Mucosa of gallbladder (tissue), 1 donor: Measurements from ENCODE around the gene HS3ST1. TPM values are rescaled to one million over a fixed set of nuclear protein-coding genes. Genes with fewer than 3 reads are reported as not detected.

ENCODE experiments used
- DNase-seq: peaks from one replicate; pipeline ENCODE4 v3.0.0-alpha.2; 2020; ENCODE audit warnings: low spot score
- total RNA-seq: library from RNA; stranded (reverse); gene quantifications from one replicate; pipeline ENCODE4 v1.2.1, GENCODE V29; 2021
- donor health status: DM: no; HTN: no; CAD: no.

Gene HS3ST1
- total RNA-seq, 1 donor from 2014 or later, result 41.1 TPM

GRCh38 chr4:11435557-11435956, 6.9 kb upstream of the HS3ST1 start:
- DNase-seq, result no peak

- no peak for DNase-seq
These were observed 2.4 kb upstream of the HS3ST1 start for GRCh38 chr4:11431111-11431510.

DNA sequence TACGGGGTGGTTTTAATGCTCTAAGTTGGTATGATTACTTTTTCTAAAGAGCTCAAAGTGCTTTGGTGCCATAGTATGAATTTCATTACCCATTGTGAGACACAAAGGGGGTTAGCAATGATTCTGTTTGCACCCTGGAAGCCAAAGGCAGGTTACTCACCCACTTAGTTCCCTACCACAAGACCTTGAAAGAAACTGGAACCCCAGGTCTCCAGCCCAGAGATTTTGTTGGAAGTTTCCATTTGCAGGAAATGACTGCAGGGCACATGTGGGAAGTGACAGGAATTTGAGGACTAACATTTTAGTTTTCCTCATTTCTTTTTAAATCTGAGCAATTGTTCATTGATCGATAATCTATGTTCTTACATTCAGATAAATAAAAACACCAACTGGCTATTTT, 1.8 kb upstream of the HS3ST1 start:
- no peak for DNase-seq

DNA sequence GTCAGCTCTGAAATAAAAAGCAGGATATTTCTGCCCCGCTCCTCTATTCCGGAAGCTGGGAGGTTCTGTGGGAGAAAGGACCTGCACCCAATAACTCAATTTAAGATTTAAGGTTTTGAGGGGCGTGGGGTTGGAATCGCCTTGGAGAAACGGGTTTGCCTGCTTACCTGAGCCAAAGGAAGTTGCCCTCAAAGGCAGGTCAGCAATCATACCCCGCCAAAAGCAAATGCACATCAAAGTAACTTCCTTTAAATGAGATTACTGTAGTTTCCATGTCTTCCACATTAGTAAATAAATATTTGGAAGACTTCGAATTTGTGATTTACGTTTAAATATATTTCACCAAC, 978 bp upstream of the HS3ST1 start:
- no peak for DNase-seq

DNA sequence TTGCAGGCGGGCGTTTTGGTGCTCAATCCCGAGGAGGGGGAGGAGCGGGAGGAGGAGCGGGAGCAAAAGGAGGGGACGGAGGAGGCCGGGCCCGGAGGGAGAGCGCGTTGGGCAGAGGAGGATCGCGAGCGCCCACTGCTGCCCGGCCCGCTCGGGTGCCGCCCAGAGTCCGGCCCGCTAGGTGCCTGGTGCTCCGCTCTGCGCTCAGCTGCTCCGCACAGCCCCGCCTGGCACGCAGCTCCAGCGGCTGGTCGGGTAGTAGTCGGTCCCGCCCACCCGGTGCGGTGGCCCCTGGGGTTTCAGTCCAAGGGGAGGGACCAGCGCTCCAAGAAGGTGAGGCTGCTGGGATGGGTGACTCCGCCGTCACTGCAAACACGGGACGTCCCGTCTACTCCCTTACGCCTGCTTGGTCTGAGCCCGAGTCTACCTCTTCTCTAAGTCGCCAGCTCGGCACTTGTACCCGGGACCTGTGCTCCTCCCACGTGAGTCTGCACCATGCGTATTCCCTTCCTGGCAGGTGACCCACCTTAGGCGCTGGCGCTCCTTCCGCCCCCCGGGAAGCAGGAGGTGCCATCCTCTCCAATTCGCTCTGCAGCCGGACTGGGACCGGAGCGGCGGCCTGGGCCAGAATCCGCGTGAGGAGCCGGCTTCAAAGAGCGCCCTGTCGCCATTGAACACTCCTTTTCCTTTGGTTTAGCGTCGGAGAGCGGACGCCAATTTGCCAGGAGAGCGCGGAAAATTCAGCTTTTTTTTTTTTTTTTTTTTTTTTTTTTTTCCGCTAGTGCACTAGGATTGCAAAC, 405 bp upstream of the HS3ST1 start:
- DNase-seq, result peak; percentile 93

- no peak for DNase-seq
These were observed 1.3 kb downstream of the HS3ST1 start for GRCh38 chr4:11427121-11427996.

- no peak for DNase-seq
These were observed 2.0 kb downstream of the HS3ST1 start for GRCh38 chr4:11426731-11427120.

DNA sequence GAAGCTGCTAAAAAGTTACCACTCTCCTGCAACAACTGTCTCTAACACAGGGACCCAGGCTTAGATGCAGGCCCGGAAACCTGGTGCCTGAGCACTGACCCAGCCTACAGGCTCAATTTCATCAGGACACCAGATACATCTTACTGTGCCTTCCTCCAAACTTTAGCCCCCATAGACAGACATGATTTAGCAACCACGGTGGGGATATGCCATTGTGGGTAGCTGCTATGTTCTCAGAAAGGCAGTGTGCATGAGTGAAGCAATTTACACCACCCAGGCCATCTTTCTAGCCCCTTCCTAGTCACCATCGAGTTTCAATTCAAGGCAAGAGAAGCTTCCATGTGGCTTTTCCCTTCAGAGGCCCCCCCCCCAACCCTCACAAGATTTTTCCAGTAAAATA, 2.7 kb downstream of the HS3ST1 start:
- no peak for DNase-seq

- DNase-seq, result no peak
These were observed 3.8 kb downstream of the HS3ST1 start for GRCh38 chr4:11424856-11425255.

- no peak for DNase-seq
These were observed 4.7 kb downstream of the HS3ST1 start for GRCh38 chr4:11424000-11424399.

GRCh38 chr4:11423465-11423864, 5.2 kb downstream of the HS3ST1 start:
- DNase-seq, result no peak

- DNase-seq, result no peak
These were observed 7.6 kb downstream of the HS3ST1 start for GRCh38 chr4:11421116-11421515.

GRCh38 chr4:11420327-11420726, 8.4 kb downstream of the HS3ST1 start:
- no peak for DNase-seq

- no peak for DNase-seq
These were observed 10.1 kb downstream of the HS3ST1 start for GRCh38 chr4:11418610-11419009.

DNA sequence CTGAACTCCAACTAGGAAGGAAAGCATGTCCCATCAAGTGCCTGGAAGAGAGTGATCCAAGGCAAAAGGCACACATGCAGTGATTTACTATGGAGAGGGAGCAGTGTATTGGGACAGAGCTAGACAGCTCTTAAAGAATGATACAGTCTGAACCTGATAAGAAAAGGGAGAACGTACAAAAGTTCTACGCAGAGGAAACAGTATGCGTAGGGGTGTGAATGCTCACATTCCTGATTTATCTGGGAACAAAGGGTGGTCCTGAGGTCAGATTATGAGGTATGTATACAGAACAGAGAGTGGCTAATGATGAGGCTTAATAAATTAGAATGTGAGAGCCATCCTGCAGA, 12.0 kb downstream of the HS3ST1 start:
- no peak for DNase-seq

GRCh38 chr4:11416071-11416766, 12.5 kb downstream of the HS3ST1 start:
- no peak for DNase-seq

GRCh38 chr4:11415409-11416070, 13.2 kb downstream of the HS3ST1 start:
- DNase-seq, result no peak

GRCh38 chr4:11412211-11412610, 16.5 kb downstream of the HS3ST1 start:
- no peak for DNase-seq

GRCh38 chr4:11409632-11410031, 19.1 kb downstream of the HS3ST1 start:
- DNase-seq, result no peak

DNA sequence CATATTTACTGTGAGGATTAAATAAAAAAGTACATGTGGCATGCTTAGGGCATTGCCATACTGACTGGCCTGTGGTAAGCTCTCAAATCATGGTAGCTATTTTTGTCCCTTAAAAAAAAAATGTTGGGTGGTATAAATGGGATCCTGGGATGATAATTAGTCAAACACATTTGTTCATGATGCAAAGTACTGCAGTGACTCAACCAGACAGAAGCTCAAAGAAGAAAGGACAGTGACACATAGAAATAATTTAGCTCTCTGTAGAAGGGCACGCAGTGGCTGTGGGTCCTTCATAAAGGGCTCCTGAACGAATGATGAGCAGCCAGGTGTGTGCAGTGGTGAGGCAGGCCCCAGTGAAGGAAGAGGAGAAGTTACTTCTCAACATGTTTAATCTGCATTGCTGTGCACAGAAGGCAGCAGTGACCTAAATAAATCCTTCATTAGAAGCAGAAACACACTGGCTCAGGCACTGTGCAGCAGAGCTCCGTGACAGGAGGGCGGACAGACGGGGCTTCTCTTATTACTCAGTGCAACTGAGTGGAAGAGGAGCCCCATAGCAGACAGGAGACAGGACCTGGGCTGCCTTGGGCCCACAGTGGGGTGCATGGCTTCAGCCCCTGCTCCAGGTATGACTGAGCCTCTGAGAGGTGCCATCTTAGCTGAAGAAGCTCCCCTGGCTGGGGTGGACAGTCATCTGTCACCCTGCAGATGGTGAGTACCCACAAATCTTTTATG, 20.3 kb downstream of the HS3ST1 start:
- DNase-seq, result no peak

DNA sequence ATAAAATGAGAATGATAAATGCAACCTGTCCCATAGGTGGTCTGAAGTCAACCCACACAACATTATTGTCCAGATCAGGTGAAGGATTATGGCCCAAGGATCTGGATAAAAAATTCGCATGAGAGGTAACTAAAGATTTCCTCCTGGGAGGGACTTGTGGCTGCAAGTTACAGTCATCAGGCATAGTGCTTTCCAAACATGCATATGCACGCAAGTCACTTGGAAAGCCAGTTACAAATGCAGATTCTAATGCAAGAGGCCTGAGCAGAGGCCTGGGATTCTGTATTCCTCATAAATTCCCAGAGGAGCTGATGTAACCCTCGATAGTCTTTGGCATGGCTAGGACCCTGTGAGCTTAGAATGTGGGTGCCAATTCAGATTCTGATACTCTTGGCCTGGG, 21.1 kb downstream of the HS3ST1 start:
- no peak for DNase-seq
